ENCODE results near the gene COG3. TPM values are rescaled to one million over a fixed set of nuclear protein-coding genes. Genes with fewer than 3 reads are reported as not detected.

The COG3 gene
- total RNA-seq, 1 experiment from 2014 or later, result 17.6 TPM

- ChIA-PET CTCF (interaction anchor here (0.5 kb wide), 1 partner anchor 33 kb away, joined by 3 read pairs; no protein-coding TSS in a partner anchor), POLR2A (no interaction called here), RAD21 (ENCODE audit: low non-redundant PET in 1 of 2, low total read pairs in 2 of 2, uncharacterized antibody in 2 of 2, unreplicated experiment in 2 of 2) (no interaction called here)
- H3K4me3 ChIP-seq (replicated peaks in 1 of 2; ENCODE audit: low read depth in 1 of 2, low read length in 2 of 2), result no peak overlapping the region
- no TSS peak for BruUV-seq (replicated peaks)
- no peak overlapping the region for H3K9ac ChIP-seq (ENCODE audit: low read length)
- H2AFZ ChIP-seq (ENCODE audit: low read depth, low read length, poor library complexity, severe bottlenecking), result no peak overlapping the region
- H3K4me1 ChIP-seq (ENCODE audit: control insufficient read depth in 1 of 2, insufficient read depth in 2 of 2, low read length in 2 of 2), result no peaks in the 10 kb centered on the region
- H3K27ac ChIP-seq (ENCODE audit: low read depth, low read length), result no peak overlapping the region
- H3K27me3 ChIP-seq (ENCODE audit: insufficient read depth, low read length), result no peaks in the 10 kb centered on the region
- peaks cover 7 to 19% of the 10 kb centered on the region in 2 experiments for H3K36me3 ChIP-seq (ENCODE audit: control insufficient read depth in 1 of 2, insufficient read depth in 2 of 2, low read length in 2 of 2)
- no peak overlapping the region for H3K4me2 ChIP-seq (ENCODE audit: low read length)
- no peaks in the 10 kb centered on the region for H3K9me2 ChIP-seq (ENCODE audit: insufficient read depth)
- intact Hi-C loops (cut with micrococcal nuclease), result loop anchor here (10.0 kb wide), 1 partner anchor 118 kb away; no protein-coding TSS in a partner anchor
- no peaks in the 10 kb centered on the region for H3K79me2 ChIP-seq (ENCODE audit: insufficient read depth, low read length)
- no peaks in the 10 kb centered on the region; the same call in 1 of the 2 replicates for H4K20me1 ChIP-seq (ENCODE audit: insufficient read depth)
- TF ChIP-seq TCF7L2 (IDR thresholded peaks at IDR 0.05; ENCODE audit: borderline replicate concordance, extremely low read depth, insufficient read depth, insufficient read length), result no peak
- no peak for TF ChIP-seq ELF1 (IDR thresholded peaks at IDR 0.05; ENCODE audit: borderline replicate concordance, low read depth)
- no peak for TF ChIP-seq SIN3A (IDR thresholded peaks at IDR 0.05; ENCODE audit: low read depth)
- TF ChIP-seq FOSL1 (IDR thresholded peaks at IDR 0.05; ENCODE audit: low read depth), result no peak
- no peak for TF ChIP-seq ZBTB33 (IDR thresholded peaks at IDR 0.05; ENCODE audit: extremely low read depth, insufficient replicate concordance, low read length)
- no peak for TF ChIP-seq REST (IDR thresholded peaks at IDR 0.05; ENCODE audit: low read depth)
- TF ChIP-seq ATF3 (IDR thresholded peaks at IDR 0.05), result no peak
- TF ChIP-seq CTCF (IDR thresholded peaks at IDR 0.05 in 2 of 3, conservative IDR thresholded peaks at IDR 0.05 in 1 of 3; ENCODE audit: borderline replicate concordance in 1 of 3, insufficient read depth in 1 of 3, low read depth in 2 of 3, low read length in 2 of 3), result no peak
- TF ChIP-seq CEBPB (IDR thresholded peaks at IDR 0.05; ENCODE audit: low read depth), result no peak
- no peak for TF ChIP-seq POLR2A (IDR thresholded peaks at IDR 0.05; ENCODE audit: borderline replicate concordance, extremely low read depth, insufficient read depth, insufficient read length)
- no peak for ATAC-seq
- no peaks in the 10 kb centered on the region for H3K9me3 ChIP-seq (ENCODE audit: control insufficient read depth in 1 of 2, insufficient read depth in 1 of 2, low read depth in 1 of 2, low read length in 2 of 2)
- DNase-seq (ENCODE audit: low read depth, low spot score), result no peak
Observed at GRCh38 chr13:45492538-45492937, 27.8 kb downstream of the COG3 start.
